Measurements from ENCODE around the gene MARCHF10.
A peak's percentile ranks its signal among the peaks of the same experiment; 100 is the strongest.

MARCHF10 gene

DNA sequence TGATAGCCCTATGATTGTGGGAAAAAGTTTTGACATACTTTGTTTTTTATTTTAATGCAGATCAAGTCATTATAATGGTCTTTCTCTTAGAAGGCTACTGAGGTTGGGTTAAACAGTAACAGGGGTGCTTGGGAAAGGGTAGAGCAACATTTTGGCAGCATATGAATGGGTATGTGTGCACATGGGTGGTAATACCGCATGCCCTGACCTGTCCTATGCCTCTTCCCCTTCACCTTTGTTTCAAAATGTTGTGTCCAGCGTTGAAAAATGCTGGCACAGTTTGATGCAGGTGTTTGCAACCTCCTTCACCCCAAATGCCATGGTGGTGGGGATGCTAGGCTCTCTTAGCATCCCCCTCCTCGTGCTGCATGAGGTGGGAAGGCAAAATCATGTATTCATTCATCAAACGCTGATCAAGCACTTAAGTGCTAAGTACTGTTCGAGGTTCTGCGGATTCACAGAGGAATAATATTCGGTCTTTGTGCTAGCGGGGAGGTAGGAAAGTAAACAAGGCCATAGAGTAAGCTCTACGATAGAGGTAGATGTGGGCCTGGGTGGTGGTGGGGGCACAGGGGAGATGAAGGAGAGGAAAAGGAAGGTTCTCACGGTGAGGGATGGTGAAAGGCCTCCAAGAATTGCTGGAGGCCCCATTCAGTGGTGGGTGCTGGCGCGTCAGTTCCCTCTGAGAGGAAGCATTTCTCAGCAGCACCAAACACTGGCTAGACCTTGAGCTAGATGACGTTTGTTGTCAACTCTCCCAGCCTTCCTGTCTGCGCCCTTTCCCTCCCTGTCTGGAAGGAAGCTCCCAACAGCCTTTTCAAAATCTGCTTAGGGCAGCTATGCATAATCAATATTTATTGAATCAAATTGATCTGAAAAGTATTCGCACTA lies 13.3 kb upstream of the MARCHF10 start:
- no peak for DNase-seq
- WGBS (ENCODE audit: insufficient coverage), result 95% methylated on average over 13 of the region's 15 CpGs
- ChIA-PET POLR2A (interaction anchor here (0.6 to 0.9 kb wide), 2 partner anchors 26 to 27 kb away, joined by 3 read pairs; no protein-coding TSS in a partner anchor), CTCF (interaction anchor here (1.0 kb wide), 1 partner anchor 25 kb away, joined by 3 read pairs; no protein-coding TSS in a partner anchor)
- Histone ChIP-seq H3K4me1 (ENCODE audit: control extremely low read depth in 1 of 4, control insufficient read depth in 4 of 4, insufficient read depth in 4 of 4, low read length in 3 of 4) (peaks cover 0 to 13% (median 9%) of the 10 kb centered on the region in 4 experiments), H3K27me3 (replicated peaks in 2 of 5; ENCODE audit: control insufficient read depth in 4 of 5, insufficient read depth in 5 of 5, low read length in 4 of 5) (no peaks in the 10 kb centered on the region), H3K36me3 (ENCODE audit: control insufficient read depth in 4 of 4, insufficient read depth in 4 of 4, low read length in 3 of 4) (no peaks in the 10 kb centered on the region), H3K4me3 (ENCODE audit: control insufficient read depth in 1 of 7, extremely low read depth in 1 of 7, insufficient read depth in 4 of 7, low read depth in 2 of 7, low read length in 6 of 7) (no peak overlapping the region), H3K27ac (ENCODE audit: insufficient read depth in 1 of 2, low read depth in 1 of 2, low read length in 2 of 2, poor library complexity in 1 of 2, severe bottlenecking in 2 of 2) (no peak overlapping the region), H3K9me3 (ENCODE audit: control extremely low read depth in 1 of 5, control insufficient read depth in 4 of 5, insufficient read depth in 2 of 5, low read depth in 1 of 5, low read length in 4 of 5) (no peaks in the 10 kb centered on the region)

DNA sequence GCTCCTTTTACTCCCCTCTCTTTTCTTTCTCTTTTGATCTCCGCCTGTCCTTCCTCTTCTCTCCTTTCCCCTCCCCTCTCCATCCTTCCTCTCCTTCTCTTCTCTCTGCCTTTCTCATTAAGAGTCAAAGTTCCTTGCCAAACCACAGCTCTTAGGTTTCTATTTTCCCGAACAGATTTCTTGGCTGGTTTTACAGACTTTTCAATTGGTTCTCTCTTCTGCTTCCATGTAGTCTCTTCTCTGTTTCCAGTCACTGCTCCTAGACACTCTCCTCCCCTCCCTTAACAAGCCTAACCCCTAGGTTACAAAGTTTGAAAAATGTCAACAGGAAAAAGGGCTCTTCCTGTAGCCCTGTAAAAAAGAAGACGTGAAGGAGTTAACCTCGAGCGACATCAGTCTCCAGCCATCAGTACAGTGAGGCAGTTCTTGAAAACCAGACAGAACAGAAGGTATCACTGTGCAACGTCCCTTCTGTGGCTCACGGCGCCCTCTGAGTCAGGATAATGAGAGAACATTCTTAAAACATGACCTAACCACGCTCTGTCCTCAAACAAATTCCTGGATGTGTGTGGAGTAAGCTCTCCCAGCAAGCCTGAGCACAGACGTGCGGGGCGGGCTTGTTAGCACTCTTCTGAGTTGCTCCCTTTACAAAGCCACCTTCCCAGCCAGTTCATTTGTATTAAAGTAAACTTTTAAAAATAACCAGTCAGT lies 11.6 kb upstream of the MARCHF10 start:
- WGBS (ENCODE audit: insufficient coverage), result 3% methylated on average over 5 of the region's 12 CpGs
- no peaks in the 10 kb centered on the region for H3K9me3 ChIP-seq (ENCODE audit: control extremely low read depth in 1 of 5, control insufficient read depth in 4 of 5, insufficient read depth in 2 of 5, low read depth in 1 of 5, low read length in 4 of 5)
- H3K27ac ChIP-seq (ENCODE audit: insufficient read depth in 1 of 2, low read depth in 1 of 2, low read length in 2 of 2, poor library complexity in 1 of 2, severe bottlenecking in 2 of 2), result no peak overlapping the region
- H3K36me3 ChIP-seq (ENCODE audit: control insufficient read depth in 4 of 4, insufficient read depth in 4 of 4, low read length in 3 of 4), result no peaks in the 10 kb centered on the region
- peaks cover 0 to 13% (median 9%) of the 10 kb centered on the region in 4 experiments for H3K4me1 ChIP-seq (ENCODE audit: control extremely low read depth in 1 of 4, control insufficient read depth in 4 of 4, insufficient read depth in 4 of 4, low read length in 3 of 4)
- peak overlapping the region in 3 of 7 experiments; percentile 36 to 58 (median 41) for H3K4me3 ChIP-seq (ENCODE audit: control insufficient read depth in 1 of 7, extremely low read depth in 1 of 7, insufficient read depth in 4 of 7, low read depth in 2 of 7, low read length in 6 of 7)
- DNase-seq, result peak in 2 of 3 donors; percentile 51 to 57
- H3K27me3 ChIP-seq (replicated peaks in 2 of 5; ENCODE audit: control insufficient read depth in 4 of 5, insufficient read depth in 5 of 5, low read length in 4 of 5), result no peaks in the 10 kb centered on the region
- ChIA-PET CTCF (interaction anchor here (0.7 kb wide), 1 partner anchor 450 kb away, joined by 3 read pairs; no protein-coding TSS in a partner anchor), POLR2A (no interaction called here)

DNA sequence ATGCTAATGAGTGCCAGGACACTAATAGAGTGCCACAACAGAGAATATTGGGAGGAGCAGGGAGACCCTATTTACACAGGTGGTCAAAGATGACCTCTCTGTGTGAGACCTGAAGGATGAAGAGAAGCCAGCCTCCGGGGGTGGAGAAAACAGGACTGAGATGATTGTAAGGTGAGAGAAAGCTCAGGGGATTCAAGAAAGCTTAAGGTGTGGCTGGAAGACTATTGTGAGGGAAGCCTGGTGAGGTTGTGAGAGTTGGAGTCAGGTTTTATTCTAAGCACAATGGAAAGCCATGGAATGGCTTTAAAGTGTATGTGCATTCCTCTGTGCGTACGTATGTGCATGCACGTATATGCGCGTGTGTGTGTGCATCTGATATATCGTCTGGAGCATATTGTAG lies 10.4 kb upstream of the MARCHF10 start:
- WGBS (ENCODE audit: insufficient coverage), result 96% methylated on average over 4 of the region's 7 CpGs

DNA sequence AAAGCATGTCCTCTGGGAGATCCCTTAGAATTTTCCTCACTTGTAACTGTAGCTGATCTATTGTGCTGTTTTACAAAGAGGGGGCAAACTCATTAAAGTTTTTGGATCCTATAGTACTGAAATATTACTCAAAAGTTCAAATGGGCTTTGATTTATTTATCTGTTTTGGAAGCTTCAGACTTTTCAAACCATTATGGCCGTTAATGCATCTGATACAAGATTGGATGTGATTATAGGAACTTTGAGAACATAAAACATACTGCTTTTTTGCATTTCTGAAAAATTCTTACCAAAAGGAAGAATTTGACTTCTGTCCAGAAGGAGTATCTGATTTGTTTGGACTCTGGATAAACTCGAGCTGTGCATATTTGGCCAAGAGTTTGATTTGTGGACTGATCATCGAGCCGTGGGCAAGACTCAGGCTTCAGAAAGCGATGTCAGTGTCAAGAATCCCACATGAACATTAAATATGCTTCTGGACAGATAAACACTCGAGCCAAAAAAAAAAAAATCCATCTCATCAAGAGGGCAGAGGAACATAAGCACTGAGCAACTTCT lies 8.2 kb upstream of the MARCHF10 start:
- Histone ChIP-seq H3K36me3 (ENCODE audit: control insufficient read depth in 4 of 4, insufficient read depth in 4 of 4, low read length in 3 of 4) (no peaks in the 10 kb centered on the region), H3K9me3 (ENCODE audit: control extremely low read depth in 1 of 5, control insufficient read depth in 4 of 5, insufficient read depth in 2 of 5, low read depth in 1 of 5, low read length in 4 of 5) (peaks cover 0 to 6% (median 4%) of the 10 kb centered on the region in 5 experiments), H3K27ac (ENCODE audit: insufficient read depth in 1 of 2, low read depth in 1 of 2, low read length in 2 of 2, poor library complexity in 1 of 2, severe bottlenecking in 2 of 2) (no peak overlapping the region), H3K4me1 (ENCODE audit: control extremely low read depth in 1 of 4, control insufficient read depth in 4 of 4, insufficient read depth in 4 of 4, low read length in 3 of 4) (peaks cover 0 to 13% (median 9%) of the 10 kb centered on the region in 4 experiments), H3K27me3 (replicated peaks in 2 of 5; ENCODE audit: control insufficient read depth in 4 of 5, insufficient read depth in 5 of 5, low read length in 4 of 5) (no peaks in the 10 kb centered on the region), H3K4me3 (ENCODE audit: control insufficient read depth in 1 of 7, extremely low read depth in 1 of 7, insufficient read depth in 4 of 7, low read depth in 2 of 7, low read length in 6 of 7) (no peak overlapping the region)
- no peak for DNase-seq
- ChIA-PET CTCF (no interaction called here), POLR2A (interaction anchor here (0.7 kb wide), 1 partner anchor 818 kb away, joined by 3 read pairs; no protein-coding TSS in a partner anchor)
- 90% methylated on average over 5 of the region's 6 CpGs for WGBS (ENCODE audit: insufficient coverage)

More for the DNA sequence above, 10.4 kb upstream of the MARCHF10 start:
- no peak overlapping the region for H3K27ac ChIP-seq (ENCODE audit: insufficient read depth in 1 of 2, low read depth in 1 of 2, low read length in 2 of 2, poor library complexity in 1 of 2, severe bottlenecking in 2 of 2)
- peaks cover 0 to 13% (median 9%) of the 10 kb centered on the region in 4 experiments for H3K4me1 ChIP-seq (ENCODE audit: control extremely low read depth in 1 of 4, control insufficient read depth in 4 of 4, insufficient read depth in 4 of 4, low read length in 3 of 4)
- POLR2A ChIA-PET, result no interaction called here
- no peak overlapping the region for H3K4me3 ChIP-seq (ENCODE audit: control insufficient read depth in 1 of 7, extremely low read depth in 1 of 7, insufficient read depth in 4 of 7, low read depth in 2 of 7, low read length in 6 of 7)
- CTCF ChIA-PET, result interaction anchor here (0.7 kb wide), 1 partner anchor 111 kb away, joined by 3 read pairs; no protein-coding TSS in a partner anchor
- peaks cover 0 to 5% (median 0%) of the 10 kb centered on the region in 5 experiments for H3K9me3 ChIP-seq (ENCODE audit: control extremely low read depth in 1 of 5, control insufficient read depth in 4 of 5, insufficient read depth in 2 of 5, low read depth in 1 of 5, low read length in 4 of 5)
- no peak for DNase-seq
- no peaks in the 10 kb centered on the region for H3K27me3 ChIP-seq (replicated peaks in 2 of 5; ENCODE audit: control insufficient read depth in 4 of 5, insufficient read depth in 5 of 5, low read length in 4 of 5)
- H3K36me3 ChIP-seq (ENCODE audit: control insufficient read depth in 4 of 4, insufficient read depth in 4 of 4, low read length in 3 of 4), result no peaks in the 10 kb centered on the region

DNA sequence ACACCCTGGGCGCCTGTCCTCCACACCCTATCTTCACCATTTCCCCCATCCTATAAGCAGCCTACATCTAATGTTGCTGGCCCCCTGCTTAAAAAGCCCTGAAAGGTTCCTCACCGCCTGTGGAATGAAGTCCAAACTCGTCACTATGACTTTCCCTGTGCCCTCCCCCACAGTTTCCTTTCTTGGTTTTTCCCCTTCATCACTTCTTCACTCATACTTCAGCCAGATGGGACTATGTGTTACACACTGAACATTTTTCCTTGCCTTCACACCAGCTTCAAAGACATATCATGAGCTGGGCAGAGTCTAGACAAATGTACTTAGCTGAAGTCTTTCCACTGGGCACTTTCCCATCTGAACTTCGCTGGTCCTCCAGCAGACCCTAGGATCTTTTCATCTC lies 1.5 kb upstream of the MARCHF10 start:
- CTCF ChIA-PET, result no interaction called here
- Histone ChIP-seq H3K36me3 (ENCODE audit: control insufficient read depth in 4 of 4, insufficient read depth in 4 of 4, low read length in 3 of 4) (no peaks in the 10 kb centered on the region), H3K27me3 (replicated peaks in 2 of 5; ENCODE audit: control insufficient read depth in 4 of 5, insufficient read depth in 5 of 5, low read length in 4 of 5) (peaks cover 0 to 10% (median 0%) of the 10 kb centered on the region in 5 experiments), H3K9me3 (ENCODE audit: control extremely low read depth in 1 of 5, control insufficient read depth in 4 of 5, insufficient read depth in 2 of 5, low read depth in 1 of 5, low read length in 4 of 5) (peaks cover 0 to 7% (median 4%) of the 10 kb centered on the region in 5 experiments), H3K4me3 (ENCODE audit: control insufficient read depth in 1 of 7, extremely low read depth in 1 of 7, insufficient read depth in 4 of 7, low read depth in 2 of 7, low read length in 6 of 7) (no peak overlapping the region), H3K4me1 (ENCODE audit: control extremely low read depth in 1 of 4, control insufficient read depth in 4 of 4, insufficient read depth in 4 of 4, low read length in 3 of 4) (peaks cover 0 to 9% (median 4%) of the 10 kb centered on the region in 4 experiments), H3K27ac (ENCODE audit: insufficient read depth in 1 of 2, low read depth in 1 of 2, low read length in 2 of 2, poor library complexity in 1 of 2, severe bottlenecking in 2 of 2) (no peak overlapping the region)
- DNase-seq, result no peak
- POLR2A ChIA-PET, result no interaction called here
- 95% methylated on average over 3 of the region's 4 CpGs for WGBS (ENCODE audit: insufficient coverage)

DNA sequence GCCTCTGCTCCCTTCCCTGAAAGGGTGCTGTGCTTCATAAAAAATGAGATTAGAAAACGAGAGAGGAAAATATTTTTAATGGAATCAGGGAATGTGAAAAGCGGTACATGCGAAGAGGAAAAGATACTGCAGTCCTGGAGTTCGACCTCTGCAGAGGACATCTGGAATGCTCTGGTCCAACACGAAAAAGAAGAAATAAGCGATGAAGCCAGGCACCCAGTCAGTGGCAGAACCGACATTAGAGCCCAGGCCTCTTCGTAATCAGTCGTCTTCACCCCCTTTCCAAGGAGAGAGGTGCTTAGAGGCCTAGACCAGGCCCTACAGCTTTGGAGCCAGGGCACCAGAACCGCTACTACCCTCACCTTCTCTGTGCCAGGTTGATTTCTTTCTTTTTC lies 459 bp upstream of the MARCHF10 start:
- Histone ChIP-seq H3K4me3 (ENCODE audit: control insufficient read depth in 1 of 7, extremely low read depth in 1 of 7, insufficient read depth in 4 of 7, low read depth in 2 of 7, low read length in 6 of 7) (peak overlapping the region in 3 of 7 experiments; percentile 50 to 66 (median 50)), H3K4me1 (ENCODE audit: control extremely low read depth in 1 of 4, control insufficient read depth in 4 of 4, insufficient read depth in 4 of 4, low read length in 3 of 4) (peaks cover 0 to 9% (median 4%) of the 10 kb centered on the region in 4 experiments), H3K9me3 (ENCODE audit: control extremely low read depth in 1 of 5, control insufficient read depth in 4 of 5, insufficient read depth in 2 of 5, low read depth in 1 of 5, low read length in 4 of 5) (peaks cover 0 to 4% (median 0%) of the 10 kb centered on the region in 5 experiments), H3K27me3 (replicated peaks in 2 of 5; ENCODE audit: control insufficient read depth in 4 of 5, insufficient read depth in 5 of 5, low read length in 4 of 5) (peaks cover 0 to 10% (median 0%) of the 10 kb centered on the region in 5 experiments), H3K36me3 (ENCODE audit: control insufficient read depth in 4 of 4, insufficient read depth in 4 of 4, low read length in 3 of 4) (no peaks in the 10 kb centered on the region), H3K27ac (ENCODE audit: insufficient read depth in 1 of 2, low read depth in 1 of 2, low read length in 2 of 2, poor library complexity in 1 of 2, severe bottlenecking in 2 of 2) (no peak overlapping the region)
- POLR2A ChIA-PET, result interaction anchor here (0.7 kb wide), 1 partner anchor 18 kb away, joined by 5 read pairs; no protein-coding TSS in a partner anchor
- no peak for DNase-seq
- CTCF ChIA-PET, result no interaction called here
- 91% methylated on average over 10 of the region's 10 CpGs for WGBS (ENCODE audit: insufficient coverage)
